Esophagus squamous epithelium (tissue), 4 donors: Measurements from ENCODE around the gene UNC5B.

ENCODE experiments used
- POLR2A ChIP-seq, 4 donors: fragments of 450-650 bp; IDR thresholded peaks; one replicate each; pipeline ENCODE4 v1.6.1; 2017; ENCODE audit warnings: antibody characterized with exemption in 4 of 4, mild to moderate bottlenecking in 4 of 4, moderate library complexity in 3 of 4
- TF ChIP-seq, protein P1 (sequence below), 6 experiments: fragments of 450-650 bp in 4 of 6; fragments of 200-600 bp in 2 of 6; sonication (generic) in 2 of 6; IDR thresholded peaks; one replicate each; pipeline ENCODE4 v1.5.1; 2016 to 2019; ENCODE audit warnings: antibody characterized with exemption in 6 of 6, mild to moderate bottlenecking in 4 of 6, moderate library complexity in 4 of 6

DNA sequence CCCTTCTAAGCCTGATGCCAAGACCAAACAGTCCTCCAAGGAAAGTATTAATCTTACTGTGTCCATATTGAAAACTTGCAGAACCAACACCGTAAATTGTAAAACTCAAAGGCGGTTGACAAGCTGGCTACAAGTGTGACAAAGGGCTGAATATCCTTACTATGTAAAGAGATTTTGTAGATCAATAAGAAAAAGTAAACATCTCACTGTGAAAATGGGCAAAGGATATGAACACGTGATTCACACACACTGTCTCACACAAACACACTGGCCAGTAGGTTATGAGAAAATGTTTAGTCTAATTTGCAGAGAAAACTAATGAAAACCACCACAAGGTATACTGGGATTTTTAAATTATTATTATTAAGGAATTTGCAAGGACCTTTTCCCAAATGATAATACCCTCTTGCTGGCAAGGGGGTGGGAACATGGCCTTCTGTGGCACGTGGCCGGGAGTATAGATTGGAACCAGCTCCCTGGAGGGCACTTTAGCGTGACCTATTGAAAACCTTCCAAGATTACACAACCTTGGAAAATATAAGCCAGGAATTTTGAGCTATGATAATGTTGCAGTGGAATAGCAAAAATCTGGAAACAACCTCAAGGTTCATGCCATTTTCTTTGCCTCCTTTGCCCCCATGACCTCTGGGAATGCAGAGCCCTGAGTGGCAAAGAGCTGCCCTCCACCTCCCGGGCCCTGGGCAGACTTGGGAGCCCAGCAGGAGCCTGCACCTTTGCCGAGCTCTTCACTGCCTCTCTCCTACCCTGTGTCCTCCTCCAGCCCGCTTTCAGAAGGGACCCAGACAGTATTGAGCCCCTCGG lies 80.5 kb downstream of the UNC5B start:
- TF ChIP-seq, protein P1, sequence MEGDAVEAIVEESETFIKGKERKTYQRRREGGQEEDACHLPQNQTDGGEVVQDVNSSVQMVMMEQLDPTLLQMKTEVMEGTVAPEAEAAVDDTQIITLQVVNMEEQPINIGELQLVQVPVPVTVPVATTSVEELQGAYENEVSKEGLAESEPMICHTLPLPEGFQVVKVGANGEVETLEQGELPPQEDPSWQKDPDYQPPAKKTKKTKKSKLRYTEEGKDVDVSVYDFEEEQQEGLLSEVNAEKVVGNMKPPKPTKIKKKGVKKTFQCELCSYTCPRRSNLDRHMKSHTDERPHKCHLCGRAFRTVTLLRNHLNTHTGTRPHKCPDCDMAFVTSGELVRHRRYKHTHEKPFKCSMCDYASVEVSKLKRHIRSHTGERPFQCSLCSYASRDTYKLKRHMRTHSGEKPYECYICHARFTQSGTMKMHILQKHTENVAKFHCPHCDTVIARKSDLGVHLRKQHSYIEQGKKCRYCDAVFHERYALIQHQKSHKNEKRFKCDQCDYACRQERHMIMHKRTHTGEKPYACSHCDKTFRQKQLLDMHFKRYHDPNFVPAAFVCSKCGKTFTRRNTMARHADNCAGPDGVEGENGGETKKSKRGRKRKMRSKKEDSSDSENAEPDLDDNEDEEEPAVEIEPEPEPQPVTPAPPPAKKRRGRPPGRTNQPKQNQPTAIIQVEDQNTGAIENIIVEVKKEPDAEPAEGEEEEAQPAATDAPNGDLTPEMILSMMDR (IDR thresholded peaks at IDR 0.05) = no peak
- no peak for TF ChIP-seq POLR2A (IDR thresholded peaks at IDR 0.05)
